KOPT-K1 (cell line): ENCODE measurements around the gene RANBP10.

Experiments
- H3K27ac ChIP-seq: fragments of 200-600 bp; sonication (generic); 2 replicates; pipeline ENCODE4 v1.5.1; 2016; ENCODE audit warnings: antibody characterized with exemption, mild to moderate bottlenecking, low read depth, low read length; ENCODE audit not compliant: poor library complexity, severe bottlenecking
- H3K36me3 ChIP-seq: fragments of 200-600 bp; sonication (generic); 2 replicates; pipeline ENCODE4 v1.5.1; 2017; ENCODE audit warnings: antibody characterized with exemption, mild to moderate bottlenecking, low read length, moderate library complexity; ENCODE audit not compliant: insufficient read depth
- H3K9me3 ChIP-seq: fragments of 200-600 bp; sonication (generic); 2 replicates; pipeline ENCODE4 v1.5.1; 2017; ENCODE audit warnings: antibody characterized with exemption, low read length, mild to moderate bottlenecking; ENCODE audit not compliant: insufficient read depth, poor library complexity, severe bottlenecking

Gene RANBP10

GRCh38 chr16:67750466-67750865, 55.9 kb downstream of the RANBP10 start:
- Histone ChIP-seq H3K36me3 (peaks cover 25% of the 10 kb centered on the region; the same call in 1 of the 2 replicates), H3K9me3 (no peaks in the 10 kb centered on the region), H3K27ac (no peak overlapping the region)

GRCh38 chr16:67749436-67750078, 56.8 kb downstream of the RANBP10 start:
- no peak overlapping the region for H3K27ac ChIP-seq
- H3K36me3 ChIP-seq = peaks cover 26% of the 10 kb centered on the region; the same call in 1 of the 2 replicates
- no peaks in the 10 kb centered on the region for H3K9me3 ChIP-seq

GRCh38 chr16:67748834-67749233, 57.5 kb downstream of the RANBP10 start:
- Histone ChIP-seq H3K36me3 (peaks cover 34% of the 10 kb centered on the region), H3K9me3 (no peaks in the 10 kb centered on the region), H3K27ac (no peak overlapping the region)

- peaks cover 34% of the 10 kb centered on the region for H3K36me3 ChIP-seq
- no peaks in the 10 kb centered on the region for H3K9me3 ChIP-seq
- H3K27ac ChIP-seq = no peak overlapping the region
These were observed 59.5 kb downstream of the RANBP10 start for GRCh38 chr16:67746846-67747245.

GRCh38 chr16:67741118-67741517, 65.2 kb downstream of the RANBP10 start:
- Histone ChIP-seq H3K36me3 (peaks cover 73% of the 10 kb centered on the region), H3K9me3 (no peaks in the 10 kb centered on the region), H3K27ac (no peak overlapping the region)

- no peaks in the 10 kb centered on the region for H3K9me3 ChIP-seq
- H3K27ac ChIP-seq = no peak overlapping the region
- H3K36me3 ChIP-seq = peaks cover 78% of the 10 kb centered on the region
These were observed 66.0 kb downstream of the RANBP10 start for GRCh38 chr16:67740391-67740790.

- no peak overlapping the region for H3K27ac ChIP-seq
- no peaks in the 10 kb centered on the region for H3K9me3 ChIP-seq
- peaks cover 76% of the 10 kb centered on the region for H3K36me3 ChIP-seq
These were observed 69.5 kb downstream of the RANBP10 start for GRCh38 chr16:67736858-67737257.

GRCh38 chr16:67734731-67735201, 71.6 kb downstream of the RANBP10 start:
- H3K36me3 ChIP-seq = peaks cover 76% of the 10 kb centered on the region
- H3K27ac ChIP-seq = no peak overlapping the region
- no peaks in the 10 kb centered on the region for H3K9me3 ChIP-seq

GRCh38 chr16:67733734-67734470, 72.5 kb downstream of the RANBP10 start:
- Histone ChIP-seq H3K36me3 (peaks cover 76% of the 10 kb centered on the region), H3K9me3 (no peaks in the 10 kb centered on the region), H3K27ac (no peak overlapping the region)

- Histone ChIP-seq H3K9me3 (no peaks in the 10 kb centered on the region), H3K27ac (no peak overlapping the region), H3K36me3 (peaks cover 87% of the 10 kb centered on the region)
These were observed 74.6 kb downstream of the RANBP10 start for GRCh38 chr16:67731753-67732095.

- H3K36me3 ChIP-seq = peaks cover 88% of the 10 kb centered on the region
- no peak overlapping the region for H3K27ac ChIP-seq
- no peaks in the 10 kb centered on the region for H3K9me3 ChIP-seq
These were observed 75.1 kb downstream of the RANBP10 start for GRCh38 chr16:67731071-67731752.

GRCh38 chr16:67730326-67730725, 76.0 kb downstream of the RANBP10 start:
- Histone ChIP-seq H3K27ac (no peak overlapping the region), H3K9me3 (no peaks in the 10 kb centered on the region), H3K36me3 (peaks cover 90% of the 10 kb centered on the region)

- H3K36me3 ChIP-seq = peaks cover 90% of the 10 kb centered on the region
- no peak overlapping the region for H3K27ac ChIP-seq
- H3K9me3 ChIP-seq = no peaks in the 10 kb centered on the region
These were observed 76.6 kb downstream of the RANBP10 start for GRCh38 chr16:67729636-67730248.

GRCh38 chr16:67727521-67728485, 78.6 kb downstream of the RANBP10 start:
- H3K36me3 ChIP-seq = peaks cover 93% of the 10 kb centered on the region
- no peaks in the 10 kb centered on the region for H3K9me3 ChIP-seq
- no peak overlapping the region for H3K27ac ChIP-seq
